HG03342 (cell line): ENCODE data around the gene CEP170B.
"Not testable (repeated sequence)": the region's sequence is repeated elsewhere in the genome, so short reads cannot be mapped to it uniquely, and the experiment has no call there.

Experiments
- ATAC-seq: cut with Tn5 transposase; IDR thresholded peaks from one replicate; pipeline ENCODE4 v1.9.1; 2021; ENCODE audit warnings: mild to moderate bottlenecking, moderate library complexity; ENCODE audit not compliant: unreplicated experiment

The CEP170B gene

DNA sequence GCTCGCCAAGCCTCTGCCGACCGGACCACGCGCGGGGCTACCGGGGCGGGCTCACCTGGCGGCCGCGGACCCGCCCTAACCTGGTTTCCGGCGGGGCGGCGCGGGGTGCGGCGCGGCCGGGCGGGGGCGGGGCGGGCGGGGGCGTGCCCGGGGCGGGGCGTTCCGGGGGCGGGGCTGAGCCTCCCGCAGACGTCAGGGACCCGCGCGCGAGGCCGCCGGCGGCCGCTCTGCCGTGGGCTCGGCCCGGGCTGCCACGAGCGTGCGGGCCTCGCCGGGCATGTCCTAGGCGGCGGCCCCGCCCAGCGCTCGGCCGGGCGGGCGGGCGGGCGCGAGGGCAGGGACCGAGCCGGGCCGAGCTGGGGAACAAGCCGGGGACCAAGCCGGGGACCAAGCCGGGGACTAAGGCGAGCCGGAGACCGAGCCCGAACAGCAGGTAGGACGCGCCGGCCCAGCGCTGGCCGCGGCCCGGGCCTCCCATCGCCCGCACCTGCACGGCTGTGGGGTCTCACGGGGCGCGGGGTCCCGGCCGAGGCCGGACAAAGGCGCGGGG, at the start of gene CEP170B:
TSS of gene CEP170B (plus strand) at position 188 of the 550 bp plus-strand sequence. CDS start 3,183 bp downstream, outside the sequence.
- no peak for ATAC-seq

DNA sequence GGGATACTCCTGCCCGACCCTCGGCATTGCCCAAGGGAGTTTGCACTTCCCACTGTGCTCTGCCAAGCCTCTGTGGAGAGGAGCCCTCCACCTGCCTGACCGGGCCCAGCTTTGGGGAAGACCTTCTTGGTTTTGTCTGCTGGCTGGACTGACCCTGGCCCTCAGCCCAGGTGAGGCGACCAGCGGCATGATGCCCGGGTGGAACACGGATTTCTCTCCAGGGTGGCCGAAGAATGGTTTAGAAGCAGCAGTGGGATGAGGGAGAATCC, 48.5 kb upstream of the CEP170B start:
- ATAC-seq = no peak

GRCh38 chr14:104817930-104818713, 46.9 kb upstream of the CEP170B start:
- ATAC-seq = no peak

DNA sequence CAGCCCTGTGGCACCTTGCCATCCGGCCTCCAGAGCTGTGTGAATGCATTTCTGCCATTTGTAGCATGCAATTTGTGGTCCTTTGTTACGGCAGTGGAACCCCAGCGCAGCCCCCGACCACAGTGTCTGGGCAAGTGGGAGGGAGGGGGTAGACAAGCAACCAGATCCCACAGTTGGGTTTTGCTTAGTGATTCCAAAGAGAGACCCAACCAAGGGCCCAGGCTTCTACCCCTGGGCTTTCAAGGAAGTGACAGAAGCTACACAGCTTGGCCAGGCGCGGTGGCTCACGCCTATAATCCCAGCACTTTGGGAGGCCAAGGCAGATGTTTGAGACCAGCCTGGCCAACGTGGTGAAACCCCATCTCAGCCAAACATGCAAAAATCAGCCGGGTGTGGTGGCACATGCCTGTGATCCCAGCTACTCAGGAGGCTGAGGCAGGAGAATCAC, 46.3 kb upstream of the CEP170B start:
- ATAC-seq = no peak

GRCh38 chr14:104819361-104819781, 45.7 kb upstream of the CEP170B start:
- no peak for ATAC-seq

- no peak for ATAC-seq
Measured at GRCh38 chr14:104820669-104821228, 44.3 kb upstream of the CEP170B start.

GRCh38 chr14:104821229-104821945, 43.7 kb upstream of the CEP170B start:
- ATAC-seq = no peak

- no peak for ATAC-seq
Measured at GRCh38 chr14:104821971-104822608, 43.0 kb upstream of the CEP170B start.

DNA sequence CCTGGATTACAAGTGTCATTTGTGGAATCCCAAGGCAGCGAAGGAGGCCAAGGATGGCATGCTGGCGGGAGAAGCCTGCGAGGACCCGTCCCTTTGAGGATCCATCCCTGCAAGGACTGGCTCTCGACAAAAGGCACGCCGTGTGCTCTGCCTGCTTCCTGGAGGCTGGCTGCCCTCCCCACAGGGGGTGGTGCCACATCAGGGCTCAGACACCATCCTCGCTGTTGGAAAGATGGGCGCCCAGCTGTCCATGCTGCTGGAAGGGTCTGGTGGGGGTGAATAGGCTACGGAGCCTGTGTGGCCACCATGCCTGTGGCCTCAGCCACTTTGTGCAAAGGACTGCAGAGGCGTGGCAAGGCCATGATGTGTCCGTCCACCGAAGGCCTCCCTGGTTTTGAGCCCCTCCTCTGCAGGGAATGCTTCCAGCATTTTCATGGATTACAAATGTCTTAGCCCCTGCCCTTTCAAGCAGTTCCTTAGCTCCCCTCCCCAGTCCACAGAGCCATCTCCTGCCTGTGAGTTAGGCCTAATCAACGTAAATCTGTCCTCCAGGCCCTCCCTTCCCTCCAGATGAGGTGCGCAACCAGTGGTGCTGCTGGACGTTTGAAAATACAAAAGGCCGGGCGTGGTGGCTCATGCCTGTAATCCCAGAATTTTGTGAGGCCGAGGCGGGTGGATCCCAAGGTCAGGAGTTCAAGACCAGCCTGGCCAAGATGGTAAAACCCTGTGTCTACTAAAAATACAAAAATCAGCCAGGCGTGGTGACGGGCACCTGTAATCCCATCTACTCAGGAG, 42.0 kb upstream of the CEP170B start:
- ATAC-seq = no peak

- ATAC-seq = no peak
Measured at GRCh38 chr14:104824353-104824997, 40.6 kb upstream of the CEP170B start.

DNA sequence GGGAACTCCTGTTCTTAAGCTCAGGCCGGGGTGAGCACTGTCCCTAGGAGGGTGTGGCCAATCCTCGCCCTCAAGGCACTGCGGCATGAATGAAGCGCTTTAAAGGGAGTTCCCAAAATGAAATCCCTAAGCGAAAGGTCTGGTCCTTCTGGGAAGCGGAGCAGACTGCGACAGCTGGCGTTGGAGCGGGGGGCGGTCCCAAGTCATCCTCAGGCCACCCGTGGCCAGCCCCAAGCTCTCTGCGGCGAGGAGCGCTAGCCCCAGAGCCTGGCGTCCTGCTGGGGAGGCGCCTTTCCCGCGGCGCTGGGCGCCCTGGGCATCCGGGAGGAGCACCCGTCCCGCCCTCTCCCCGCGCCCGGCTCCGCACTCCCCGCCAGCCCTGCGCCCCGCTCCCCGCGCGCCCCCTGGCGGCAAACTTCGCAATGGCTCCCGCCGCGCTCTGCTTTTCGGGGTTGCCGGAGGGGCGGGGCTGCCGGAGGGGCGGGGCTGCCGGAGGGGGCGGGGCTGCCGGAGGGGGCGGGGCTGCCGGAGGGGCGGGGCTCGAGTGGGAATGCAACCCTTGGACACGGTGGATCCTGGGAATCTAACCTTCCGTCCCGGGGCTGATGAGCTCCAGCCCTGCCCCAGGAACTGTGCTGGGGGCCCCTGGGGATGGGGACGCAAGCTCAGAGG, 38.7 kb upstream of the CEP170B start:
- peak; percentile 92 for ATAC-seq

DNA sequence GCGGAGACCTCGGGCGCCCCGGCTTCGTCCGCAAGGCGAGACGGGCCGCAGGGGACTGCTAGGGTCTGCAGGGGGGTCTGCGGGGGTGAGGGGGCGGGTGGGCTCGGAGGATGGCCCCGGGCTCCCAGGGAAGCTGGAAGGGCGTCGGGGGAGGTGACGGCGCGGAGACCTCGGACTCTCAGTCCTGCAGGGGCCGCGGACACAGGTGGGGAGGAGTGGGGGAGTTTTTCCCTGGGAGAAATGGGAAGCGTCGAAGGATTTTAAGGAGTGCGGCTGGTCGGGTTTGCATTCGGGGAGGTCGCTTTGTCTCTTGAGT, 38.2 kb upstream of the CEP170B start:
- ATAC-seq = no peak

- no peak for ATAC-seq
Measured at GRCh38 chr14:104827177-104828055, 37.7 kb upstream of the CEP170B start.

DNA sequence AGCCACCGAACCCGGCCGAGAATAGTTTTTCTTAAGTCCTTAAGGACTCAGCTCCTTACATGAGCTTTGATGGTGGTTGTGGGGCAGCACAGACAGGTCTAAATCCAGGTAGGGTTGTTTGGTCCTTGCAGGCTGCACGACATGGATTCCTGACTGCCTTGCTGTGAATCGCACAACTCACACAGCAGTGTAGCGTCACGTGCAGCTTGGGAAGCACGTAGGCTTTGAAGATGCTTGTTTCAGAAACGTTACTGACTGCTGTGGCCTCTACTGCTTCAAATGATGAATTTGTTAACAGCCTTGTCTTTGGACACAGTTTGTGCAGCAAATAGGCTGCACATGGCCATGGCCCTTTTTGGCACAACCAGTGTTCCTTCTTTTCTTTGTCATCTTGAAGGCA, 34.3 kb upstream of the CEP170B start:
- ATAC-seq = no peak

- not testable (repeated sequence) for ATAC-seq
Measured at GRCh38 chr14:104836171-104836935, 28.7 kb upstream of the CEP170B start.

- no peak for ATAC-seq
Measured at GRCh38 chr14:104841730-104842129, 23.3 kb upstream of the CEP170B start.

DNA sequence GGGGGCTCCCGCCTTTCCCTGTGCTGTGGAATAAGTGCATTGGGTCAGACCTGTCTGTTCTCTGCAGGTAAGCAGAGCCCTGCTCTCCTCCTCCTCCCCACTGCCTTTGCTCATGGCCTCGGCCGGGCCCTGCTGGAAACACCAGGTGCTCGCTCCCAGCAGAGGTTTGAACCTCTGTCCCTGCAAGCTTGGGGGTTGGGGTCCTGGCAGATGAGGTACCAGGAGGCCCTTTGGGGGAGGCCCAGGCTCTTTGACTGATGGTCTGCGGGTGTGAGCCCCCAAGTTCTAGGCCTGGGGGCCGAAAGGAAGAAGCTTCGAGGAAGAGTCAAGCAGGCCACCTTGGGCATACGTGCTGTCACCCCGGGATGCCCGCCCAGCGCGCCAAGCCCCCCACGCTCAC, 22.1 kb upstream of the CEP170B start:
- ATAC-seq = no peak
